GM21381 (cell line): ENCODE data around the gene ESRRG.

Experiments
- ATAC-seq: cut with Tn5 transposase; IDR thresholded peaks from one replicate; pipeline ENCODE4 v1.9.1; 2021; ENCODE audit warnings: mild to moderate bottlenecking, moderate library complexity; ENCODE audit not compliant: unreplicated experiment

Gene ESRRG

DNA sequence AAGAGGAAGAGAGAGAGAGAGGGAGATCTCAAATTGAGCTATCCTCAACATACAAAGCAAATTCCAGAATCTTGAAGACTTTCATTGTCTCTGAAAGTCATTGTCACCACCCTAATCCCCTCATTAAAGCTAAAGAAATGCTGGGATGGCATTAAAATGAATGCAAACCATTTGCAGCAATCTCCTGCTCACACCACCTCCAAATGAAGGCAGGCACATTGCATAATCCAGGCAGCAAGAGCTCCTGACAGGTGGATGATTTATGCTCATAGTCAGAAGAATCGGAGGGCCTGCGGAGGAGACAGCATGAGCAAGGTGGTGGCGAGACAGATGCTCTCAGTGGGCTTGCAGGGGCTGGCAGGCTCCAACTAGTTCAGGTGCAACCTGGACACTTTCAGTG is 90.2 kb downstream of the ESRRG start:
- ATAC-seq: no peak

DNA sequence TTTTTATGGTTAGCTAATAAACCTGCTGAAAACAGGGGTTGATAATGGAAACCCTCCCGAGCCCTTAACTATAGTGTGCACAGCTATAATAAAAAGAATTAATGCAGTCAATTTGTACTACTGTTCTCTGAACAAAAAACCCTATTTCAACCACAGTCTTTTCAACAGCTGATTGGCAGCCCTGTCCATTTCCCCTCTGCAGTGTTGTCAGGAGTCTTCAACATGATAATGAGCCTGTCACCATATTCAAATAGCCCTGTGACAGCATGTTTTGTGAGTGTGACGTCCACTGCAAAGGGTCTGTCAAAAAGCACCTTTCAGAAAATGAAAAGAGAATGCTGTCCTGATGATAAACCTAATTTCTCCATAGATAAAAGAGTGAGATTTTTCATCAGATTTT is 92.7 kb downstream of the ESRRG start:
- ATAC-seq: no peak

DNA sequence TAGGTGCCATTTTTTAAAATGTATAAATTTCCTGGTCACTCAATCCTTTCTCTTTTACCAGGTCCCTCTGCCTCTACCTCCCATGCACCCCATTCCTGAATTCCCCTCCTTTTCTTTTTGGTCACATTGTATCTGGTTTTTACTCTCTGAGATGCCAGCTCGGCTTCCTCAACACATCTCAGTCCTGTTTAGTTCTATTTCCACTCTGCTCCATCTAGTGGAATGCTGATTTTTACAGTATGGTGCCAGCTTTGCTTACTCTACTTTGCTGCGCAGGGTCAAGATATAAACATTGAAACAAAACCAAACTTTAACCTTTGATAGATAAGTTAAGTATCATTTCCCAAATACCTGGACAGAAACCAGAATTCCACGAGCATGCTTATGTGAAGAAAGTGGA is 96.0 kb downstream of the ESRRG start:
- ATAC-seq: no peak

DNA sequence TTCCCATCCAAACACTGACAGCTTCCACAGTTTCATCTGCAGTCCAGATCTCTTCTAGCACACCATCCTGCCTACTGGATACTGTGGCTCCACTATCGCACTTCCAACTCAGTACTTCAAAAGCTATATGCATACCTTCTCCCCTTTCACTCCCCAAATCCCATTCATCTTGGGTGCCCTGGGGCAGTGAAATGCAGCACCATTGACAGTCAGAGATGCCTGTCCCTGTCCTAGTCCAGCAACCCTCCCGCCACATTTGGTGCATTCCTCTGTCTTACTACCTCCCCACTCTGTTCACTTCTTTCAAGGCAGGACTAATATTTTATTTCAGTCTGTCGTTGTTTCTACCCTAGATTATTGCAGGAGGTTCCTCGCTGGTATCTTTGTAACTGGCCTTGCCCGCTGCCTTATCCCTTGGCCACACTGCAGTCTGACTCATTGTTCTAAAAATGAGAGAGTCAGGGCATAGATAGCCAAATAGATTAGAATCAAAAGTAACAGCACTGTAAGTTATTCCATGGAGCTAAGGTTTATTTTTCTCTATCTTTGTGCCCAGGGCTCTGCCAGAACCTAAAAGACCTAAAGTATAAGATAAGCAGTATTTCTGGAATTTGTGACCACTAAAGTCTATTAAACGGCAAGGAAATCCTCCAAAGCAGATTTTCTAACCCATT is 96.7 kb downstream of the ESRRG start:
- no peak for ATAC-seq

- ATAC-seq: no peak
Measured at GRCh38 chr1:216621536-216621935, 101.7 kb downstream of the ESRRG start.

- ATAC-seq: no peak
Measured at GRCh38 chr1:216617081-216617875, 106.0 kb downstream of the ESRRG start.

DNA sequence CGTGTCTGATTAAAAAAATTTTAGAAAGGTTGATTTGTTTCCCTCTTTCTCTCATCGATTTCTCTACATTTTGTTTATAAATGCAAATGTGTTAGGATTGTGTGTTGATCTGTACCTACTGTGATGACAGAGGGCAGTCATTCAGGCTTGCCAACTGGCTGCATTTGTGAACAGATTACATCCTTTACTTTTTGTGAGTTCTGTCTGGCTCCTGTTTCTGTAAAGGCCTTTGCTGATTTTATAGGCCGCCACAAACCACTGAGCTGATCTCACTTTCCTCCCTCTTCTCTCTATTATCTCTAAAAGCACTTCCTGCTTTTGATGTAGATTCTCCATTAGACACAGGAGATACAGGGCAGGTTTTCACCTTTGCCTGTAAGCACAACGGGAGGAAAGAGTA is 106.8 kb downstream of the ESRRG start:
- no peak for ATAC-seq

- ATAC-seq: no peak
Measured at GRCh38 chr1:216614011-216614934, 109.0 kb downstream of the ESRRG start.

DNA sequence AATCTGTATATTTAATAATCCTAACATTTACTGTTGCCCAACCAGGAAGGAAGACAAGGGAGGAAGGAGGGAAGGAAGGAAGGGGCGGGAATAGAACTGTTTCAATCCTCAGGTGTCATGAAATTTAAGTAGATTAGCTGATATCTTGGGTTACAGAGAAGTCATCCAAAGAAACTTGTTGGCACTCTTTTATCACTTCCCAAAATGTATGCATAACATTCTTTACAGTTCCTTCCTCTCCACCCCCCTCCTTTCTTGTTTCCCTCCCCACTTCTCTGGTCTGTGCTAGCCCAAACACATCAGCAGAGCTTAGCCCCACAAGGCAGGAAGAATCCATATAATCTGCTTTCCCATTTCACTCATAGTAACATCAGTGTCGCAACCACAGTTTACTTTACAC is 110.9 kb downstream of the ESRRG start:
- ATAC-seq: no peak

- ATAC-seq: no peak
Measured at GRCh38 chr1:216607067-216607697, 116.0 kb downstream of the ESRRG start.

GRCh38 chr1:216606047-216606637 is 117.1 kb downstream of the ESRRG start:
- no peak for ATAC-seq

DNA sequence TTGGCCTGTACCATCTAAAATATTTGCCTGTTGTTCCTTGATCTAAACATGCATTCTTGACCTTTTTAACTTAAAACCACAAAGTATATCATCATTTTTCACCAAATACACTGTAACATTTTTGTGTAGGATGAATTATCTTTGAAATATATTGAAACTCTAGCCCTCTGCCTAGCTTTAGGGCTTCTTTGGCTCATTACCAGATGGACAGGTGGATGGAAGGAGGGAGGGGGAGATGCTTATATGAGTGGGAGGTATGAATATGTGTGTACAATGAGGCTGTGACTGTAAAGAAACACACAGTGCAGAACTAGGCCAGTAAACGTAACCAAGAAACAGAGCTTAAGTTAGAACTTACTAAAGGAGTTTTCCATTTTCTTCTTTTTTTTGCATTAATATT is 118.5 kb downstream of the ESRRG start:
- no peak for ATAC-seq

DNA sequence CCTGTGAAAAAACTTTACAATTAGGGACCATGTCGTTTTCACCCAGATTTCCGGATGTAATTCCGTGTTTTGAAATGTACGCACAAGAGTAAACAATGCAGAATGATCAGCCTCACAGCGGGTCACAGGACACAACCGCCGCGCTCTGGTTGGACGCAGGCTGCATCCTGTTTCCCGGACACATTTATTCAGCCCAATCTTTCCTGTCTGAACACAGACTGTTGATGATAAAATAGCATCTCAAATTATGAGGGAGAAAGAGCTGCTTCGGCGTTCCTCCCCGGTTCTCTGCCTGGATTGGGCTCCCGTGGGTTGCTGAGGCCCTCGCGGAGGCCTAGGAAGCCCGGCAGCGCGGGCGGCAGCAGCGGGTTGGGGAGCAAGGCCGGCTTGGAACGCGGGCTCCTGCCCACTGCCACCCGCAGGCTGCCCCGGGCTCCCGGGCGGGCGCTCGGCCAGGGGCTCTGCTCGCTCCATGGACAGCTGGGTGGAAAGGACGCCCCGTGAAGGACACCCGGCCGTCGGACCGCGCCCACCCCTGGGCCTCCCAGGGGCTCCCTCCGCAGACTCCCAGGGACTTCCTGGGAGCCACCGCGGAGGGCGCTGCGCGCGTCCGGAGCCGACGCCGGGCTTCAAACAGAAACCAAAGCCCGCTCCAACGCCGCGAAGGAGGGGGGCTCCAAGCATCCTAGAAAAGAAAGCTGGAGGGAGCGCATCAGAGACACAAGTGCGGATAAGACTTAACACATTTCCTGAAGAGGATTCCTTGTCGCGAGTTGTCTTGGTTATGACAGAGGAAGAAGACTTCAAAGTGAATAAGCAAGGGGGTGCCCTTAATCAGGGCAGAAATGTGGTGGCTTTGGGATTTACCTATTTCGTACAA is 122.3 kb downstream of the ESRRG start:
- peak; percentile 86 for ATAC-seq

- ATAC-seq: no peak
Measured at GRCh38 chr1:216599851-216600250, 123.4 kb downstream of the ESRRG start.

DNA sequence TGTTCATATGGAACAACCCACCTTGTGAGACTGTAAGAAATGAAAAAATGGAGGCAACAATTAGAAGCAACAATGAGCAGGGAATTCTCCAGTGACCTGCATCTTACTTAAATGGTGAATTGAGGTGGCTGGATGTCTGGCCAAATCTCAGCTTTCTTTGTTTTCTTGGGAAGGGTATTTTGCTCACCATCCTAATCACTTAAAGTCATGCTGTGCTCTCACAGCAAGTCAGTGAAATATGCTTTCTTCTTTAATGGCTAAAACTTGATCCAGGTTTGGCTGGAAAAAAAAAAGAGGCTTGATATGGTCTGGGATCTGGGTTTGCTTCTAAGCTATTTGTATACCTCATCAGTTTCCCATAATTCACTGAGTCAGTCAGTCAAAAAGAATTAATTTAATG is 124.8 kb downstream of the ESRRG start:
- no peak for ATAC-seq

DNA sequence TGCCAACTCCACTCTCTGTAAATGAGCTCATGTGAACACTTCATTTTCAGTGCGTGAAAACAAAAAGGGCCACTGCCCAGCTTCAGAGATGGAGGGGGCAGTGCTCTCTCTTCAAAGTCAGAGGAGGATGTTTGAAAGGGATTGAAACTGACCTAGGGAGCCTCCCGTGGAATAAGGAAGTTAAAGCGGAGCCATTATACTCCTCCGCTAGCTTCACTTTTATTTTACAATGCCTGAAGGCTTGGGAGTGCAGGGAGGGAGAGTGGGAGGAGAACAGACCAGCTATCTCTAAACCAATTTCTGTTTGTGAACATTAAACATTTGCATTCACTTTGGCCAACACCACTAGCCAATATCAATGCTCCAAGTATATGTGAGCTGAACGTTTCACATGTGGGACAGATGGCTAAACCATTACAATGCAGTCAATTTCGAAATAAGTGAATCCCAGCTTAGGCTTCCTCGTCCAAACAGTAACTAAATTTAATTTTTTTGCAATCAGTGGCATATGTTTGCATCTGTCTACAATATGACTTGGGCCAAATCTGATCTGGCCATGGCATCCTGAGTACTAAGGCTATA is 126.9 kb downstream of the ESRRG start:
- ATAC-seq: no peak

- no peak for ATAC-seq
Measured at GRCh38 chr1:216587715-216588114, 135.5 kb downstream of the ESRRG start.

DNA sequence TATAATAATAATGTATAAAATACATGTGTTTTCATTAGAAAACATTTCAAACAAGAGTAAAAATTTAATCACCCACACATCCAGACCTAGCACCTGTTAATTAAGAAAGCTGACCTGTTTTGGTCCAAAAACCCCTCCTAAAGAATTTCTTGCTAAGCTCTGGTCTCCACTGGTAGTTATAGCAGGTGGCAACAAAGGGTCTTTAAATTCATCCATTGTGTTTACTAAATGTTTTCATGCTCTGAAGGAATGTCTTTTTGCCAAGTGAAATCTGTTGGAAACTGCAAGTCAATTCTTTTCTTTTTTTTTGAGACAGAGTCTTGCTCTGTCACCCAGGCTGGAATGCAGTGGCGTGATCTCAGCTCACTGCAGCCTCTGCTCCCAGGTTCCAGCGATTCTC is 141.1 kb downstream of the ESRRG start:
- ATAC-seq: no peak

DNA sequence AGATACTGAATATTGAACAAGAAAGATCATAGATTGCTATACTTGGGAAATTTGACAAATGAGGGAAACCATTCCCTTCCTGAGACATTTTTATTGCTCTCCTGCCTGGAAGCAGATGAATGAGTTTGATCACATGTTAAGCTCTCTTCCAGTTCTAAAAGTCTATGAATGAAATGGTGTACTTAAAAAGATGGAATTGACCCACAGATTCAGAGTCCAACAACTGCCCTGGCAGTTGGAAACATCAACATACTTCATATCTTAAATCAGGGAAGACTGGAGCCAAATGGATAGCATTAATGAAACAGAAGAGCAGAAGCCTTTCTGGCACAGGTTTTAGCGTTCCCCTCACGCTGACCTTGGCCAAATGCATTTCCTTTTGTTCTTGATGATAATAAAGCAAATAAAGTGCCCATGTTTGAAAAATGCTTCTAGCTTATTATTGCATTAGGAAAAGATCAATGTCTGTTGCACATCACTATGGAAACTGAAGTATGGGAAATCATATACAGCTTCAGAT is 142.6 kb downstream of the ESRRG start:
- no peak for ATAC-seq
